ENCODE data around the gene ZBTB3. TPM values are rescaled to one million over a fixed set of nuclear protein-coding genes. Genes with fewer than 3 reads are reported as not detected.

The ZBTB3 gene
- total and polyA plus RNA-seq, 2 donors (not counting 1 experiment from before 2014, with no cell fraction given), result 6.2 to 14.4 TPM

DNA sequence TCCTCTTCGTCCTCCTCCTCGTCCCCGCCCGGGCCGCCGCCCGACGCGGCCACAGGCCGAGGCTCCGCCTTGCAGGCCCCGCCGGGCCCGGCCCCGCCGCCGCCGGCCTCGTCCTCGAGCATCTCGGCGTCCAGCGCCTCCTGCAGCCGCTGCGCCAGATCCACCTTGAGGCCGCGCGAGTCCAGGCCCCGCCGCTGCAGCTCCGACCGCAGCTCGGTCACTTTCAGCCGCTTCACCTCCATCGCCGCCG, 27.1 kb downstream of the ZBTB3 start:
- peaks cover 3% of the 10 kb centered on the region for H3K36me3 ChIP-seq (ENCODE audit: control insufficient read depth, insufficient read depth, low read length)
- H3K4me2 ChIP-seq (ENCODE audit: extremely low read depth, insufficient read depth, low read length), result no peak overlapping the region
- H2AFZ ChIP-seq (ENCODE audit: low read length), result no peak overlapping the region
- no peak for DNase-seq (ENCODE audit: low read depth in 2 of 2)
- H3K4me3 ChIP-seq (replicated peaks in 1 of 4; ENCODE audit: control extremely low read depth in 1 of 4, insufficient read depth in 1 of 4, low read depth in 3 of 4, low read length in 4 of 4), result peak overlapping the region; percentile 63 to 99 (median 94)
- TF ChIP-seq EZH2 (IDR thresholded peaks at IDR 0.05; ENCODE audit: low read length, missing control alignments), result no peak
- TF ChIP-seq, protein P1, sequence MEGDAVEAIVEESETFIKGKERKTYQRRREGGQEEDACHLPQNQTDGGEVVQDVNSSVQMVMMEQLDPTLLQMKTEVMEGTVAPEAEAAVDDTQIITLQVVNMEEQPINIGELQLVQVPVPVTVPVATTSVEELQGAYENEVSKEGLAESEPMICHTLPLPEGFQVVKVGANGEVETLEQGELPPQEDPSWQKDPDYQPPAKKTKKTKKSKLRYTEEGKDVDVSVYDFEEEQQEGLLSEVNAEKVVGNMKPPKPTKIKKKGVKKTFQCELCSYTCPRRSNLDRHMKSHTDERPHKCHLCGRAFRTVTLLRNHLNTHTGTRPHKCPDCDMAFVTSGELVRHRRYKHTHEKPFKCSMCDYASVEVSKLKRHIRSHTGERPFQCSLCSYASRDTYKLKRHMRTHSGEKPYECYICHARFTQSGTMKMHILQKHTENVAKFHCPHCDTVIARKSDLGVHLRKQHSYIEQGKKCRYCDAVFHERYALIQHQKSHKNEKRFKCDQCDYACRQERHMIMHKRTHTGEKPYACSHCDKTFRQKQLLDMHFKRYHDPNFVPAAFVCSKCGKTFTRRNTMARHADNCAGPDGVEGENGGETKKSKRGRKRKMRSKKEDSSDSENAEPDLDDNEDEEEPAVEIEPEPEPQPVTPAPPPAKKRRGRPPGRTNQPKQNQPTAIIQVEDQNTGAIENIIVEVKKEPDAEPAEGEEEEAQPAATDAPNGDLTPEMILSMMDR (conservative IDR thresholded peaks at IDR 0.05 in 1 of 2, IDR thresholded peaks at IDR 0.05 in 1 of 2; ENCODE audit: low read depth in 1 of 2, low read length in 2 of 2), result no peak
- H3K9me3 ChIP-seq (ENCODE audit: control insufficient read depth, insufficient read depth, low read depth, low read length), result no peaks in the 10 kb centered on the region
- H4K20me1 ChIP-seq (ENCODE audit: control insufficient read depth, extremely low read depth, insufficient read depth, low read length), result peaks cover 4% of the 10 kb centered on the region
- H3K9ac ChIP-seq (ENCODE audit: insufficient read depth, low read length), result peak overlapping the region; percentile 85
- no peaks in the 10 kb centered on the region for H3K27me3 ChIP-seq (ENCODE audit: control insufficient read depth, insufficient read depth, low read length)
- H3K4me1 ChIP-seq (ENCODE audit: control insufficient read depth, extremely low read depth, insufficient read depth, low read length), result peaks cover 4% of the 10 kb centered on the region
- H3K27ac ChIP-seq (ENCODE audit: insufficient read depth, low read length), result peak overlapping the region; percentile 92
- peaks cover 82% of the 10 kb centered on the region for H3K79me2 ChIP-seq (ENCODE audit: control insufficient read depth, insufficient read depth, low read length)

DNA sequence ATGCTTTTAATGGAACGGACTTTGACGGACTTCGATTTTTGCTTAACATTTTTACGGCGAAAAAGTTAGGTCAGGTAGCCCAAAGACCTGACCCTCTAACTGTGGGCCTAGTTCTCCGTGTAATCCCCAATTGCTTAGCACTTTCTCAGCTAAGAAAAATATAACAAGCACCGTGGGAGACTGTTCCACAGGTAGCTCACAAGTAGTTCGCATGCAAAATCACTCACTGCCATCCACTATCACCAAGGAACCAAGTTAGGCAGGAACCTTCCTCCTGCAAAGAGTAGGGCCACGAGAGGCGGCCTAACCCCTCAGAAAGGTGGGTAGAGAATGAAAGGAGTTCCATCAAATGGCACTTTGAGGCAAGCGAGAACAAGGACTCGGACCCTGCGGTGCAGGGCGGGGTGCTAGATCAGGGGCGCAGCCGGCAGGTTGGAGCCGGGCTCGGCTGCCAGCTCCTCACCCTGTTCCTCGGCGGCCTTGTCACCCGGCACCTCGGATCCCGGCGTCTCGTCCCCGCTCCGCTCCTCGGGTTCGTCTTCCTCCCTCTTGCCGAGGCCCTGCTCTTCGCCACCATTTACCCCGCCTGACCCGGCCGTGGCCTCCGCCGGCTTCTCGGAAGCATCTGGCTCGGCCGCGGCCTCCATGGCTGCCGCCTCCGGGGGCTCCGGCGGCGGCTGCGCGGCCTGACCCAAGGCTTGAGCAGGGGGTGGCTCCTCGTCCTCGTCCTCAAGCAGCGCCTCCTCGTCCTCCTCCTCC, 27.6 kb downstream of the ZBTB3 start:
- Histone ChIP-seq H3K9ac (ENCODE audit: insufficient read depth, low read length) (peak overlapping the region; percentile 85), H3K4me2 (ENCODE audit: extremely low read depth, insufficient read depth, low read length) (peak overlapping the region; percentile 82), H3K27me3 (ENCODE audit: control insufficient read depth, insufficient read depth, low read length) (no peaks in the 10 kb centered on the region), H4K20me1 (ENCODE audit: control insufficient read depth, extremely low read depth, insufficient read depth, low read length) (peaks cover 4% of the 10 kb centered on the region), H3K27ac (ENCODE audit: insufficient read depth, low read length) (peak overlapping the region; percentile 92), H3K36me3 (ENCODE audit: control insufficient read depth, insufficient read depth, low read length) (peaks cover 5% of the 10 kb centered on the region), H2AFZ (ENCODE audit: low read length) (no peak overlapping the region), H3K79me2 (ENCODE audit: control insufficient read depth, insufficient read depth, low read length) (peaks cover 81% of the 10 kb centered on the region), H3K4me1 (ENCODE audit: control insufficient read depth, extremely low read depth, insufficient read depth, low read length) (peaks cover 3% of the 10 kb centered on the region), H3K4me3 (replicated peaks in 1 of 4; ENCODE audit: control extremely low read depth in 1 of 4, insufficient read depth in 1 of 4, low read depth in 3 of 4, low read length in 4 of 4) (peak overlapping the region; percentile 63 to 99 (median 94)), H3K9me3 (ENCODE audit: control insufficient read depth, insufficient read depth, low read depth, low read length) (no peaks in the 10 kb centered on the region)
- TF ChIP-seq, protein P1 (conservative IDR thresholded peaks at IDR 0.05 in 1 of 2, IDR thresholded peaks at IDR 0.05 in 1 of 2; ENCODE audit: low read depth in 1 of 2, low read length in 2 of 2), result no peak
- TF ChIP-seq EZH2 (IDR thresholded peaks at IDR 0.05; ENCODE audit: low read length, missing control alignments), result no peak
- no peak for DNase-seq (ENCODE audit: low read depth in 2 of 2)

DNA sequence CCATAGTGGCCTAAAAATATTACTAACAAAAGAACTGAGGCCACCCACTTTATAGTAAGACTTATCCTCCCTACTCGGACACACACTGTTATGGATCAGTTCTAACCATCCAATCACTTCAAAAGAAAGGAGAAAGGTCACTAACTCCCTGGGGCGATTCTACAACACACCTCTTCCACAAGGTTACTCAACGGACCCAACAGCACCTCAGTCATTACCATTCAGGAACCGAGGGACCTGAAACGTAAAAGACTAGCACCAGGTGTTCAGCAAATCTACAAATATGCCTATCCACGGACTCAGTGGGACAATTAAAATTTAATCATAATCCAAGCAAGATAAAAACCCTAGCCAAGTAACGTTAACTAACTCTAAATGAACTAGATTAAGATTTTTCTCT, 28.3 kb downstream of the ZBTB3 start:
- peak overlapping the region; percentile 82 for H3K4me2 ChIP-seq (ENCODE audit: extremely low read depth, insufficient read depth, low read length)
- TF ChIP-seq EZH2 (IDR thresholded peaks at IDR 0.05; ENCODE audit: low read length, missing control alignments), result no peak
- TF ChIP-seq, protein P1 (conservative IDR thresholded peaks at IDR 0.05 in 1 of 2, IDR thresholded peaks at IDR 0.05 in 1 of 2; ENCODE audit: low read depth in 1 of 2, low read length in 2 of 2), result no peak
- H2AFZ ChIP-seq (ENCODE audit: low read length), result no peak overlapping the region

More for the DNA sequence above, 28.3 kb downstream of the ZBTB3 start:
- Histone ChIP-seq H3K9me3 (ENCODE audit: control insufficient read depth, insufficient read depth, low read depth, low read length) (no peaks in the 10 kb centered on the region), H3K9ac (ENCODE audit: insufficient read depth, low read length) (peak overlapping the region; percentile 85), H3K36me3 (ENCODE audit: control insufficient read depth, insufficient read depth, low read length) (peaks cover 8% of the 10 kb centered on the region), H4K20me1 (ENCODE audit: control insufficient read depth, extremely low read depth, insufficient read depth, low read length) (peaks cover 4% of the 10 kb centered on the region), H3K27me3 (ENCODE audit: control insufficient read depth, insufficient read depth, low read length) (no peaks in the 10 kb centered on the region), H3K27ac (ENCODE audit: insufficient read depth, low read length) (peak overlapping the region; percentile 92), H3K4me3 (replicated peaks in 1 of 4; ENCODE audit: control extremely low read depth in 1 of 4, insufficient read depth in 1 of 4, low read depth in 3 of 4, low read length in 4 of 4) (peak overlapping the region; percentile 63 to 99 (median 94)), H3K79me2 (ENCODE audit: control insufficient read depth, insufficient read depth, low read length) (peaks cover 82% of the 10 kb centered on the region), H3K4me1 (ENCODE audit: control insufficient read depth, extremely low read depth, insufficient read depth, low read length) (peaks cover 2% of the 10 kb centered on the region)
- DNase-seq (ENCODE audit: low read depth in 2 of 2), result no peak

Measured in fibroblast of lung (primary cell).